ENCODE data around the gene MNDA. TPM values are rescaled to one million over a fixed set of nuclear protein-coding genes. Genes with fewer than 3 reads are reported as not detected.

Gene MNDA
- total RNA-seq, 1 experiment from 2014 or later, result not detected

DNA sequence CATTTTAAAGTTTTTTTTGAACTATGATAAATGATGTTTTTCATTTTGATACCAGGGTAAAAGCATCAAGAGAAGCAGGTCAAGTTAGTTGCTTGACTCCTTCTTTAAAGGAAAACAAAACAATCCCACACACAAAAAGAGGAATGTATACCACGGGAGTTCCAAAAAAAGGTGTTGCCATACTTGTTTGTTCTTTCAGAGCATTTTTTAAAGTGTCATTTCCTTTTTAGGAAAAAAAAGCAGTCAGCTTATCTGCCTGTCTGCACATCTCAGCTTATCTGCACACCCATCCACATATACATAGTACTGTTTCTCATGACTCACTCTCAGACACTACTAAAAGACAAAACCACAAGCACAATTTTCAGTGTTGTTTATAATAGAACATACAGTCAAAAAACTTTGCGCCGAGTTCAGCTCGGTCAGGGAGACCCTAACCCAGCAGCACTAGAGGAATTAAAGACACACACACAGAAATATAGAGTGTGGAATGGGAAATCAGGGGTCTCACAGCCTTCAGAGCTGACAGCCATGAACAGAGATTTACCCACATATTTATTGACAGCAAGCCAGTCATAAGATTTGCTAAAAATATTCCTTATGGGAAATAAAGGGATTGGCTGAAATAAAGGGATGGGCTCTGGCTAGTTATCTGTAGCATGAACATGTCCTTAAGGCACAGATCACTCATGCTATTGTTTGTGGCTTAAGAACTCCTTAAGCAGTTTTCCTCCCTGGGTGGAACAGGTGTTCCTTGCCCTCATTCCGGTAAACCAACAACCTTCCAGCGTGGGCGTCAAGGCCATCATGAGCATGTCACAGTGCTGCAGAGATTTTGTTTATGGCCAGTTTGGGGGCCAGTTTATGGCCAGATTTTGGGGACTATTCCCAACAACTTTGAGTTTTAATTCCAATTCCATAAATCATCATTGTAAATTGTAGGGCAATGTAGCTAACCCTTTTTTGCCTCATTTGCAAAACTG is 11.4 kb upstream of the MNDA start:
- H4K20me1 ChIP-seq (ENCODE audit: control insufficient read depth, insufficient read depth, insufficient read length), result no peaks in the 10 kb centered on the region
- H3K14ac ChIP-seq (ENCODE audit: insufficient read depth, low read length), result no peak overlapping the region
- no peaks in the 10 kb centered on the region for H3K27me3 ChIP-seq (ENCODE audit: insufficient read depth, low read length)
- H3K23ac ChIP-seq (ENCODE audit: insufficient read length, low read depth, low read length), result no peak overlapping the region
- no peak overlapping the region for H2AFZ ChIP-seq (ENCODE audit: low read length)
- H4K91ac ChIP-seq (ENCODE audit: insufficient read length, low read depth, low read length), result no peak overlapping the region
- no peak overlapping the region for H3T11ph ChIP-seq (ENCODE audit: low read length)
- no peak overlapping the region for H2BK12ac ChIP-seq (ENCODE audit: insufficient read length, low read depth, low read length)
- H3K9me3 Mint-ChIP-seq, result peaks cover 12 to 14% of the 10 kb centered on the region in 2 experiments; a peak in 4 of 5 replicates
- H3K18ac ChIP-seq (ENCODE audit: insufficient read length, low read depth, low read length), result no peak overlapping the region
- no peak overlapping the region for H3K4me2 ChIP-seq (ENCODE audit: insufficient read depth, insufficient read length, low read length)
- H4K8ac ChIP-seq (replicated peaks; ENCODE audit: insufficient read length, low read depth, low read length), result no peak overlapping the region
- no peak overlapping the region; a peak in 2 of 7 replicates for H3K27ac Mint-ChIP-seq
- no peaks in the 10 kb centered on the region for H3K79me1 ChIP-seq (ENCODE audit: insufficient read depth, low read depth, low read length, poor library complexity, severe bottlenecking)
- H3K9me3 ChIP-seq (ENCODE audit: control insufficient read depth, low read depth, low read length), result no peaks in the 10 kb centered on the region
- H3K27me3 Mint-ChIP-seq (ENCODE audit: low read depth), result no peaks in the 10 kb centered on the region
- H3K4ac ChIP-seq (ENCODE audit: low read depth, low read length), result no peak overlapping the region
- no peak overlapping the region for H3K4me3 Mint-ChIP-seq
- no CpG with 5 or more reads among the region's 7 CpGs for WGBS (ENCODE audit: extremely low coverage, insufficient read length, low lambda C conversion rate)
- H3K36me3 Mint-ChIP-seq (ENCODE audit: insufficient read depth in 1 of 3, low read depth in 3 of 3), result peaks cover 0 to 9% (median 0%) of the 10 kb centered on the region in 3 experiments; a peak in 1 of 7 replicates
- H4K5ac ChIP-seq (ENCODE audit: insufficient read length, low read depth, low read length), result no peak overlapping the region
- no peak overlapping the region for H2BK20ac ChIP-seq (ENCODE audit: low read depth, low read length, poor library complexity, severe bottlenecking)
- H3K23me2 ChIP-seq (ENCODE audit: insufficient read length, low read depth, low read length, poor library complexity, severe bottlenecking), result no peaks in the 10 kb centered on the region
- no peak overlapping the region for H2BK5ac ChIP-seq (ENCODE audit: insufficient read length, low read length)
- no peak for DNase-seq
- TF ChIP-seq, protein P1, sequence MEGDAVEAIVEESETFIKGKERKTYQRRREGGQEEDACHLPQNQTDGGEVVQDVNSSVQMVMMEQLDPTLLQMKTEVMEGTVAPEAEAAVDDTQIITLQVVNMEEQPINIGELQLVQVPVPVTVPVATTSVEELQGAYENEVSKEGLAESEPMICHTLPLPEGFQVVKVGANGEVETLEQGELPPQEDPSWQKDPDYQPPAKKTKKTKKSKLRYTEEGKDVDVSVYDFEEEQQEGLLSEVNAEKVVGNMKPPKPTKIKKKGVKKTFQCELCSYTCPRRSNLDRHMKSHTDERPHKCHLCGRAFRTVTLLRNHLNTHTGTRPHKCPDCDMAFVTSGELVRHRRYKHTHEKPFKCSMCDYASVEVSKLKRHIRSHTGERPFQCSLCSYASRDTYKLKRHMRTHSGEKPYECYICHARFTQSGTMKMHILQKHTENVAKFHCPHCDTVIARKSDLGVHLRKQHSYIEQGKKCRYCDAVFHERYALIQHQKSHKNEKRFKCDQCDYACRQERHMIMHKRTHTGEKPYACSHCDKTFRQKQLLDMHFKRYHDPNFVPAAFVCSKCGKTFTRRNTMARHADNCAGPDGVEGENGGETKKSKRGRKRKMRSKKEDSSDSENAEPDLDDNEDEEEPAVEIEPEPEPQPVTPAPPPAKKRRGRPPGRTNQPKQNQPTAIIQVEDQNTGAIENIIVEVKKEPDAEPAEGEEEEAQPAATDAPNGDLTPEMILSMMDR (conservative IDR thresholded peaks at IDR 0.05), result no peak
- H3K4me1 Mint-ChIP-seq, result no peaks in the 10 kb centered on the region
- H2AK5ac ChIP-seq (ENCODE audit: insufficient read length, low read length), result no peak overlapping the region
- H2BK120ac ChIP-seq (ENCODE audit: low read depth, low read length, poor library complexity, severe bottlenecking), result no peak overlapping the region
- no peak overlapping the region for H3K56ac ChIP-seq (ENCODE audit: insufficient read length, low read depth, low read length)
- H3K9ac ChIP-seq (ENCODE audit: extremely low read depth, insufficient read length, low read length), result no peak overlapping the region
- H2BK15ac ChIP-seq (ENCODE audit: low read depth, low read length), result no peak overlapping the region
- no peak overlapping the region for H3K27ac ChIP-seq (ENCODE audit: insufficient read length, low read depth, low read length)
- H3K4me1 ChIP-seq (ENCODE audit: insufficient read depth, low read length), result no peaks in the 10 kb centered on the region
- no peaks in the 10 kb centered on the region for H3K79me2 ChIP-seq (ENCODE audit: insufficient read depth, low read length)

Data from H9 (cell line).